Kidney (tissue), 14 donors: ENCODE results near the gene ZFR2. TPM values are rescaled to one million over a fixed set of nuclear protein-coding genes. Genes with fewer than 3 reads are reported as not detected.
A peak's percentile ranks its signal among the peaks of the same experiment; 100 is the strongest.

Experiments used
- DNase-seq, 5 donors: peaks; one replicate each; pipeline ENCODE4 v3.0.0-alpha.2; 2013 to 2020
- FAIRE-seq: peaks from 2 replicates; lab custom pipeline; 2012; peaks lifted over from hg19 to GRCh38; lab: Jason Lieb, UNC
- H3K27ac ChIP-seq, 2 donors: one replicate each; pipeline ENCODE4 v1.7.0; 2013; ENCODE audit warnings: low read depth in 2 of 2, low read length in 2 of 2, inconsistent platforms in 1 of 2
- H3K27me3 ChIP-seq: one replicate; pipeline ENCODE4 v1.7.1; 2013; ENCODE audit warnings: low read length, inconsistent platforms; ENCODE audit not compliant: control insufficient read depth, insufficient read depth
- H3K36me3 ChIP-seq, 3 donors: one replicate each; pipeline versions ENCODE4 v1.7.0 to v1.7.1; 2013; ENCODE audit warnings: low read length in 3 of 3, control low read depth in 1 of 3, inconsistent platforms in 1 of 3; ENCODE audit not compliant: insufficient read depth in 3 of 3, control insufficient read depth in 2 of 3
- H3K4me1 ChIP-seq, 3 donors: one replicate each; pipeline versions ENCODE4 v1.7.0 to v1.7.1; 2013; ENCODE audit warnings: low read length in 3 of 3, inconsistent platforms in 1 of 3, low read depth in 1 of 3; ENCODE audit not compliant: control insufficient read depth in 2 of 3, insufficient read depth in 2 of 3
- H3K4me3 ChIP-seq, 3 donors: one replicate each; pipeline versions ENCODE4 v1.7.0 to v1.8.1; 2013; ENCODE audit warnings: low read length in 3 of 3, control low read depth in 1 of 3, inconsistent platforms in 1 of 3
- H3K9ac ChIP-seq, 3 donors: one replicate each; pipeline versions ENCODE4 v1.7.0 to v1.7.1; 2013; ENCODE audit warnings: low read length in 3 of 3, control low read depth in 1 of 3, inconsistent platforms in 1 of 3
- H3K9me3 ChIP-seq, 3 donors: one replicate each; pipeline versions ENCODE4 v1.7.0 to v1.7.1; 2013; ENCODE audit warnings: low read length in 3 of 3, control low read depth in 1 of 3, inconsistent platforms in 1 of 3; ENCODE audit not compliant: control insufficient read depth in 2 of 3, insufficient read depth in 1 of 3
- intact Hi-C: fragments of 100-400 bp; cut with DNase I; formaldehyde crosslinking; loops from one replicate; pipeline ENCODE4 v1.11.1; 2022
- polyA plus RNA-seq: library from polyadenylated mRNA; stranded (reverse); fragments of 350-450 nt; fragmentation: Illumina TruSeq; extraction: RNeasy Lipid Tissue Mini Kit (QIAGEN cat#74804); gene quantifications from one replicate; pipeline ENCODE4 v1.2.3, GENCODE V29; 2014; ENCODE audit warnings: low read depth, low replicate concordance; ENCODE audit not compliant: insufficient read depth
- total RNA-seq: library from RNA; stranded (reverse); fragmentation: NEBNext Ultra II Directional; extraction: Animal tissue kit (Norgen Biotek cat#: 25700); gene quantifications from one replicate; pipeline ENCODE4 v1.2.1, GENCODE V29; 2021
- TF ChIP-seq, protein P1 (sequence below): IDR thresholded peaks from 3 replicates; pipeline ENCODE4 v1.5.1; 2012; ENCODE audit warnings: mild to moderate bottlenecking, moderate library complexity, borderline replicate concordance; ENCODE audit not compliant: insufficient read depth; ENCODE audit errors: extremely low read depth
- donor health status: control.
- donor health status: control.
- donor health status: control.
- donor health status: control.
- donor health status: control.
- donor health status: DM: yes; HTN: yes; CAD: no.
- donor health status: Normal renal cell carcinoma (clear cell type).

The ZFR2 gene
- total and polyA plus RNA-seq, 2 donors from 2014 or later, result 0.22 TPM; not detected in 1

DNA sequence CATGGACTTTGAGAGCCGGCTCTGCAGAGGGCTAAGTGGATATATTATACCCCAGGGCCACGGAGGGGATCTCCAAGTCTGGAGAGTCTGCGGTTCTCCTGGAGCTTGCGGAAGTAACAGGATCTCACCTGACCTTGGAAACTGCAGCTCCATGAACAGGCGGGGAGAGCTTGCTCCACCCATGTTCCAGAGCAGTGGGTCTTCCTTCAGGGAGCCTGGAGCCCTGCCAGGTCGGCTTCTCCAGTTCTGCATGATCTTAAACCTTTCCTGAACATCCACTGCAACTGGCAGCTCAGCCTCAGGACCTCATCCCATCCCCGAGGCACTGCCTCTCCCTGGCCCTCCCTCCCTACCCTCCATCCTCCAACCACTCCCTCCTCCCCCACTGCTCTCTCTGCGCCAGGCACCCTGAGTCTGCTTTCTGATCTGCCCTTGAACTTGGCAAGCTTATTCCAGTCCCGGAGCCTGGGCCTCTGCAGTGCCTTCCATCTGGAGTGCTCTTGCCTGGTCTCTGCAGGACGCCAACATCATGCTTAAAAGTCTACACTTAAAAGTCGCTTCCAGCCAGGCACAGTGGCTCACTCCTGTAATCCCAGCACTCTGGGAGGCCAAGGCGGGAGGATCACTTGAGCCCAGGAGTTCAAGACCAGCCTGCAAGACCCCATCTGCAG is 24.8 kb upstream of the ZFR2 start:
- intact Hi-C loops, result no loop called here
- Histone ChIP-seq H3K27ac (no peak overlapping the region), H3K9me3 (peaks cover 0 to 5% (median 0%) of the 10 kb centered on the region in 3 donors), H3K27me3 (no peaks in the 10 kb centered on the region), H3K4me3 (no peak overlapping the region), H3K4me1 (no peaks in the 10 kb centered on the region), H3K9ac (no peak overlapping the region), H3K36me3 (no peaks in the 10 kb centered on the region)
- peak in 1 of 5 donors; percentile 18 for DNase-seq
- TF ChIP-seq, protein P1, sequence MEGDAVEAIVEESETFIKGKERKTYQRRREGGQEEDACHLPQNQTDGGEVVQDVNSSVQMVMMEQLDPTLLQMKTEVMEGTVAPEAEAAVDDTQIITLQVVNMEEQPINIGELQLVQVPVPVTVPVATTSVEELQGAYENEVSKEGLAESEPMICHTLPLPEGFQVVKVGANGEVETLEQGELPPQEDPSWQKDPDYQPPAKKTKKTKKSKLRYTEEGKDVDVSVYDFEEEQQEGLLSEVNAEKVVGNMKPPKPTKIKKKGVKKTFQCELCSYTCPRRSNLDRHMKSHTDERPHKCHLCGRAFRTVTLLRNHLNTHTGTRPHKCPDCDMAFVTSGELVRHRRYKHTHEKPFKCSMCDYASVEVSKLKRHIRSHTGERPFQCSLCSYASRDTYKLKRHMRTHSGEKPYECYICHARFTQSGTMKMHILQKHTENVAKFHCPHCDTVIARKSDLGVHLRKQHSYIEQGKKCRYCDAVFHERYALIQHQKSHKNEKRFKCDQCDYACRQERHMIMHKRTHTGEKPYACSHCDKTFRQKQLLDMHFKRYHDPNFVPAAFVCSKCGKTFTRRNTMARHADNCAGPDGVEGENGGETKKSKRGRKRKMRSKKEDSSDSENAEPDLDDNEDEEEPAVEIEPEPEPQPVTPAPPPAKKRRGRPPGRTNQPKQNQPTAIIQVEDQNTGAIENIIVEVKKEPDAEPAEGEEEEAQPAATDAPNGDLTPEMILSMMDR, result no peak
- no peak for FAIRE-seq

DNA sequence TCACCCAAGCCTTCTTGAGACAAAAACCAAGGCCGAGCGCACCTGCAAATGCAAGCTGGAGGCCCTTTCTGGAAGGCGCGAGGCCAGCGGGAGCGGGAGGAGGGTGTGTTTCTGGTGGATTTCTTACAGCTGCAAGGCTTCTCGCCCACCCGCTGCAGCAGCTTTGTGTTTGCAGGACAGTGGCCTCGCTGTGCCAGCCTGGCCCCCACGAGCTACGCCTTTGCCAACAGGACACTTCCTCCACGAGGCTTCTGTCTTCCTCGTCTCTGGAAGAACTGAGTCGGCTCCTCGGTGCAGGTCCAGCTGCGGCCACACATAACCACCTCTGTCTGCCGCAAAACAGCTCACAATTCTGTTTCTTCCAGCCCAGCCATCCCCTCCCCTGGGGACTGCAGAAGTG is 21.8 kb upstream of the ZFR2 start:
- Histone ChIP-seq H3K9ac (no peak overlapping the region), H3K9me3 (no peaks in the 10 kb centered on the region), H3K36me3 (no peaks in the 10 kb centered on the region), H3K4me3 (no peak overlapping the region), H3K27ac (no peak overlapping the region), H3K27me3 (no peaks in the 10 kb centered on the region), H3K4me1 (no peaks in the 10 kb centered on the region)
- intact Hi-C loops, result no loop called here
- no peak for DNase-seq
- TF ChIP-seq, protein P1, result no peak
- FAIRE-seq, result no peak

DNA sequence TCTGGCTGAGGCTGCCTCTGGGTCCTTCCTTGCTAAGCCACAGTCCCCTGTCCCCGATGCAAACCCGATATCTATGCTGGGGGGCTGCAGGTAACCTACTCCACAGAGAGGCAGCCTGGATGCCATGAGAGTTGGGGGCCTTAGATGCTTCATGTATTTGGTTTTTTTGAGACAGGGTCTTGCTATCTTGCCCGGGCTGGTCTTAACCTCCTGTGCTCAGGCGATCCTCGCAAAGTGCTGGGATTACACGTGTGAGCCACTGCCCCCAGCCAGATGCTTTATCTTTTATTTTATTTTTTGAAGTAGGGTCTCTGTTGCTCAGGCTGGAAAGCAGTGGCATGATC is 13.2 kb upstream of the ZFR2 start:
- intact Hi-C loops, result no loop called here
- H3K27me3 ChIP-seq, result peaks cover 9% of the 10 kb centered on the region
- TF ChIP-seq, protein P1, result no peak

More for the DNA sequence above, 13.2 kb upstream of the ZFR2 start:
- Histone ChIP-seq H3K4me3 (no peak overlapping the region), H3K4me1 (no peaks in the 10 kb centered on the region), H3K27ac (no peak overlapping the region), H3K36me3 (no peaks in the 10 kb centered on the region), H3K9ac (no peak overlapping the region), H3K9me3 (no peaks in the 10 kb centered on the region)
- DNase-seq (no peak), FAIRE-seq (no peak)
